Peyer's patch (tissue), 4 donors: ENCODE results near the gene PPP1R7.

Source experiments
- CTCF ChIP-seq, 6 experiments: fragments of 450-650 bp in 4 of 6; fragments of 200-600 bp in 2 of 6; sonication (generic) in 1 of 6; IDR thresholded peaks; one replicate each; pipeline ENCODE4 v1.5.1; 2017 to 2019; ENCODE audit warnings: antibody characterized with exemption in 6 of 6, mild to moderate bottlenecking in 3 of 6, moderate library complexity in 1 of 6
- POLR2A ChIP-seq, 2 donors: fragments of 450-650 bp; IDR thresholded peaks; one replicate each; pipeline ENCODE4 v1.5.1; 2017; ENCODE audit warnings: antibody characterized with exemption in 2 of 2, mild to moderate bottlenecking in 2 of 2, moderate library complexity in 2 of 2

- TF ChIP-seq CTCF (IDR thresholded peaks at IDR 0.05) (no peak), POLR2A (IDR thresholded peaks at IDR 0.05) (no peak)
Measured at GRCh38 chr2:241224851-241225438, 74.7 kb downstream of the PPP1R7 start.
